OCI-LY1 (cell line): ENCODE measurements around the gene EIF2B2.

ENCODE experiments used
- H2AFZ ChIP-seq: fragments of 200-600 bp; sonication (generic), shearing (Covaris generic); 2 replicates; pipeline ENCODE4 v1.6.0; 2014; ENCODE audit warnings: antibody characterized with exemption, mild to moderate bottlenecking, low read length
- H3F3A ChIP-seq: fragments of 200-600 bp; sonication (generic), shearing (Covaris generic); 2 replicates; pipeline ENCODE4 v1.6.0; 2014; ENCODE audit warnings: mild to moderate bottlenecking, antibody characterized with exemption, low read length, moderate library complexity; ENCODE audit not compliant: insufficient read depth
- H3K27ac ChIP-seq: fragments of 200-600 bp; sonication (generic); 2 replicates; pipeline ENCODE4 v1.5.1; 2014; ENCODE audit warnings: low read length, mixed run types, mild to moderate bottlenecking, low read depth; ENCODE audit not compliant: poor library complexity, severe bottlenecking
- H3K27me3 ChIP-seq: fragments of 200-600 bp; sonication (generic); 2 replicates; pipeline ENCODE4 v1.6.0; 2014; ENCODE audit warnings: antibody characterized with exemption, mild to moderate bottlenecking, low read length, moderate library complexity; ENCODE audit not compliant: insufficient read depth
- H3K36me3 ChIP-seq: fragments of 200-600 bp; sonication (generic); 2 replicates; pipeline ENCODE4 v1.6.1; 2014; ENCODE audit warnings: mild to moderate bottlenecking, antibody characterized with exemption, low read length, moderate library complexity, mixed read lengths; ENCODE audit not compliant: insufficient read depth
- H3K4me1 ChIP-seq: fragments of 200-600 bp; sonication (generic); 2 replicates; pipeline ENCODE4 v1.5.1; 2014; ENCODE audit warnings: mild to moderate bottlenecking, low read length, moderate library complexity; ENCODE audit not compliant: insufficient read depth, severe bottlenecking
- H3K4me2 ChIP-seq: fragments of 200-600 bp; sonication (generic), shearing (Covaris generic); 2 replicates; pipeline ENCODE4 v1.6.1; 2014; ENCODE audit warnings: low read length
- H3K4me3 ChIP-seq: fragments of 200-600 bp; sonication (generic); 2 replicates; pipeline ENCODE4 v1.5.1; 2014; ENCODE audit warnings: low read length, low read depth, mild to moderate bottlenecking, mixed read lengths; ENCODE audit not compliant: poor library complexity, severe bottlenecking
- H3K79me2 ChIP-seq: fragments of 200-600 bp; shearing (Covaris generic); 2 replicates; pipeline ENCODE4 v1.6.1; 2016; ENCODE audit warnings: mixed run types, low read length, mixed read lengths; ENCODE audit not compliant: insufficient read depth
- H3K9ac ChIP-seq: fragments of 200-600 bp; sonication (generic), shearing (Covaris generic); 2 replicates; pipeline ENCODE4 v1.6.1; 2014; ENCODE audit warnings: mild to moderate bottlenecking, low read length, mixed read lengths
- H3K9me2 ChIP-seq: fragments of 200-600 bp; sonication (generic), shearing (Covaris generic); 2 replicates; pipeline ENCODE4 v1.6.1; 2014; ENCODE audit warnings: low read depth, mild to moderate bottlenecking, low read length, mixed read lengths
- H3K9me3 ChIP-seq: fragments of 200-600 bp; shearing (Covaris generic); 2 replicates; pipeline ENCODE4 v1.6.1; 2014; ENCODE audit warnings: low read length, mixed read lengths
- H4K20me1 ChIP-seq: fragments of 200-600 bp; sonication (generic), shearing (Covaris generic); 2 replicates; pipeline ENCODE4 v1.6.0; 2016; ENCODE audit warnings: mild to moderate bottlenecking, low read length; ENCODE audit not compliant: insufficient read depth
- CTCF ChIP-seq: fragments of 200-600 bp; sonication (generic), shearing (Covaris generic); IDR thresholded peaks from 2 replicates; pipeline ENCODE4 v1.5.1; 2017; ENCODE audit warnings: mild to moderate bottlenecking, antibody characterized with exemption, low read length, moderate library complexity, mixed read lengths
- EZH2 ChIP-seq: fragments of 200-600 bp; sonication (generic), shearing (Covaris generic); IDR thresholded peaks from 2 replicates; pipeline ENCODE4 v1.8.0; 2017; ENCODE audit warnings: borderline replicate concordance, mixed run types, mild to moderate bottlenecking, antibody characterized with exemption, low read length, moderate library complexity, mixed read lengths

Gene EIF2B2

GRCh38 chr14:74984236-74985027 lies 18.3 kb upstream of the EIF2B2 start:
- H3K9ac ChIP-seq, result no peak overlapping the region
- H3K4me3 ChIP-seq, result no peak overlapping the region
- TF ChIP-seq CTCF, result no peak
- no peak for TF ChIP-seq EZH2
- no peaks in the 10 kb centered on the region for H3K9me2 ChIP-seq
- H3K9me3 ChIP-seq, result no peaks in the 10 kb centered on the region
- H3K79me2 ChIP-seq, result no peaks in the 10 kb centered on the region
- H3K36me3 ChIP-seq, result no peaks in the 10 kb centered on the region
- H2AFZ ChIP-seq, result no peak overlapping the region
- H3F3A ChIP-seq, result no peaks in the 10 kb centered on the region
- no peaks in the 10 kb centered on the region for H4K20me1 ChIP-seq
- H3K27me3 ChIP-seq, result peaks cover 6% of the 10 kb centered on the region; the same call in 1 of the 2 replicates
- no peaks in the 10 kb centered on the region for H3K4me1 ChIP-seq
- H3K27ac ChIP-seq, result no peak overlapping the region
- no peak overlapping the region for H3K4me2 ChIP-seq

- H3K27me3 ChIP-seq, result peaks cover 5% of the 10 kb centered on the region; the same call in 1 of the 2 replicates
- no peak overlapping the region for H3K4me2 ChIP-seq
- no peak overlapping the region for H3K9ac ChIP-seq
- TF ChIP-seq CTCF (no peak), EZH2 (no peak)
- H3F3A ChIP-seq, result no peaks in the 10 kb centered on the region
- no peaks in the 10 kb centered on the region for H3K79me2 ChIP-seq
- H3K36me3 ChIP-seq, result no peaks in the 10 kb centered on the region
- no peaks in the 10 kb centered on the region for H4K20me1 ChIP-seq
- H3K9me3 ChIP-seq, result no peaks in the 10 kb centered on the region
- H3K9me2 ChIP-seq, result no peaks in the 10 kb centered on the region
- no peak overlapping the region for H3K27ac ChIP-seq
- no peak overlapping the region for H3K4me3 ChIP-seq
- no peaks in the 10 kb centered on the region for H3K4me1 ChIP-seq
- no peak overlapping the region for H2AFZ ChIP-seq
Observed at GRCh38 chr14:74985028-74985310, 17.8 kb upstream of the EIF2B2 start.

GRCh38 chr14:74985806-74986205 lies 16.9 kb upstream of the EIF2B2 start:
- H3K4me1 ChIP-seq, result no peaks in the 10 kb centered on the region
- no peak overlapping the region for H3K27ac ChIP-seq
- H3K9me3 ChIP-seq, result no peaks in the 10 kb centered on the region
- no peak overlapping the region for H2AFZ ChIP-seq
- H3K4me3 ChIP-seq, result no peak overlapping the region
- TF ChIP-seq EZH2 (no peak), CTCF (no peak)
- H4K20me1 ChIP-seq, result no peaks in the 10 kb centered on the region
- H3K4me2 ChIP-seq, result no peak overlapping the region
- H3K79me2 ChIP-seq, result no peaks in the 10 kb centered on the region
- H3K27me3 ChIP-seq, result no peaks in the 10 kb centered on the region
- H3K36me3 ChIP-seq, result no peaks in the 10 kb centered on the region
- no peaks in the 10 kb centered on the region for H3F3A ChIP-seq
- H3K9me2 ChIP-seq, result no peaks in the 10 kb centered on the region
- no peak overlapping the region for H3K9ac ChIP-seq
